ENCODE measurements around the gene SNRNP27. TPM values are rescaled to one million over a fixed set of nuclear protein-coding genes. Genes with fewer than 3 reads are reported as not detected.
A peak's percentile ranks its signal among the peaks of the same experiment; 100 is the strongest.
"Not testable (repeated sequence)": the region's sequence is repeated elsewhere in the genome, so short reads cannot be mapped to it uniquely, and the experiment has no call there.

The SNRNP27 gene
- total and polyA plus RNA-seq, 9 donors, result 62.6 to 73.9 (median 69.7) TPM

DNA sequence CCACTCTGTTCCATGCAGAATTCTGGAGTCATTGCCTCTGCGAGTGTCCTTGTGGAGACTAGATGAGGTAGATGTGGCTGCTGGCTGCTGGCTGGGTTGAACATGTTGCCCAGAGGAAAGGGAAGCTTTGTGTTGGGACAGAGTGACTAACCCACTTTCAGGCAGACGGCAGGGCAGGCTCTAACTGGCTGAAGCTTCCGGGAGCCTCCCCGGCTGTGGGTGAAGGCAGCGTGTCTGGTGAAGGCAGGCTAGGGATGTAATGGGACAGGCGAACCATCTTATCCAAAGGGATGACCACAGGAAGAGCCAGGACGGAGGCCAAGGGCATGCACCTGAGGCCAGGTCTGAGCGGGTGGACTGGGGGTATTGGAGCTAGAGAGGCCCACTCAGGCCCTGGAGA is 51.7 kb downstream of the SNRNP27 start:
- DNase-seq, result no peak
- WGBS (ENCODE audit: insufficient coverage), result 85% methylated on average over 8 of the region's 8 CpGs
- Histone ChIP-seq H3K27me3 (ENCODE audit: control insufficient read depth, insufficient read depth, low read length) (peaks cover 16% of the 10 kb centered on the region), H3K27ac (ENCODE audit: low read length) (no peak overlapping the region), H3K9me3 (replicated peaks; ENCODE audit: control insufficient read depth, low read depth, low read length) (no peaks in the 10 kb centered on the region), H3K4me1 (ENCODE audit: control insufficient read depth, insufficient read depth, low read length) (peaks cover 7% of the 10 kb centered on the region), H3K36me3 (ENCODE audit: control insufficient read depth, insufficient read depth, low read length) (peaks cover 10% of the 10 kb centered on the region), H3K4me3 (ENCODE audit: low read length) (no peak overlapping the region)

DNA sequence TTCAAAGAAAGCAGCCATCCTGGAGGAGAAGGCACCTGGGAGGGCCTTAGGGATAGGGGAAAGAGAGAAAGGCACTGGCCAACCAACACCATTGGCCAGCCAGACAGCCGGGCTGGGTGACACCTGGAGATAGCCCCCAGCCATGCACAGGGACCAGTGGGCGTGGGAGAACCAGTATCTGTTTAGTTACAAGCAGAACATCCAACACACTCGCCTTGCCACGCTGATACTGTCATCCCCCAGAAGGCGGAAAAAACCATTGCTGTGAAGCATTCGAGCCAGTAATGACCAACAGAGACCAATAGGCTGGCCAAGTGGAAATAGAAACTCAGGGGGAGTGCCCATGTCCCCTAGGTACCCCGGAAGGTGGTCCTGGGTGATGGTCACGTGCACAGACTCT is 52.2 kb downstream of the SNRNP27 start:
- H3K4me3 ChIP-seq (ENCODE audit: low read length), result no peak overlapping the region
- H3K27me3 ChIP-seq (ENCODE audit: control insufficient read depth, insufficient read depth, low read length), result peaks cover 16% of the 10 kb centered on the region
- WGBS (ENCODE audit: insufficient coverage), result 94% methylated on average over 5 of the region's 8 CpGs
- H3K4me1 ChIP-seq (ENCODE audit: control insufficient read depth, insufficient read depth, low read length), result peaks cover 7% of the 10 kb centered on the region
- no peak for DNase-seq
- H3K27ac ChIP-seq (ENCODE audit: low read length), result no peak overlapping the region
- no peaks in the 10 kb centered on the region for H3K9me3 ChIP-seq (replicated peaks; ENCODE audit: control insufficient read depth, low read depth, low read length)
- H3K36me3 ChIP-seq (ENCODE audit: control insufficient read depth, insufficient read depth, low read length), result peaks cover 7% of the 10 kb centered on the region

DNA sequence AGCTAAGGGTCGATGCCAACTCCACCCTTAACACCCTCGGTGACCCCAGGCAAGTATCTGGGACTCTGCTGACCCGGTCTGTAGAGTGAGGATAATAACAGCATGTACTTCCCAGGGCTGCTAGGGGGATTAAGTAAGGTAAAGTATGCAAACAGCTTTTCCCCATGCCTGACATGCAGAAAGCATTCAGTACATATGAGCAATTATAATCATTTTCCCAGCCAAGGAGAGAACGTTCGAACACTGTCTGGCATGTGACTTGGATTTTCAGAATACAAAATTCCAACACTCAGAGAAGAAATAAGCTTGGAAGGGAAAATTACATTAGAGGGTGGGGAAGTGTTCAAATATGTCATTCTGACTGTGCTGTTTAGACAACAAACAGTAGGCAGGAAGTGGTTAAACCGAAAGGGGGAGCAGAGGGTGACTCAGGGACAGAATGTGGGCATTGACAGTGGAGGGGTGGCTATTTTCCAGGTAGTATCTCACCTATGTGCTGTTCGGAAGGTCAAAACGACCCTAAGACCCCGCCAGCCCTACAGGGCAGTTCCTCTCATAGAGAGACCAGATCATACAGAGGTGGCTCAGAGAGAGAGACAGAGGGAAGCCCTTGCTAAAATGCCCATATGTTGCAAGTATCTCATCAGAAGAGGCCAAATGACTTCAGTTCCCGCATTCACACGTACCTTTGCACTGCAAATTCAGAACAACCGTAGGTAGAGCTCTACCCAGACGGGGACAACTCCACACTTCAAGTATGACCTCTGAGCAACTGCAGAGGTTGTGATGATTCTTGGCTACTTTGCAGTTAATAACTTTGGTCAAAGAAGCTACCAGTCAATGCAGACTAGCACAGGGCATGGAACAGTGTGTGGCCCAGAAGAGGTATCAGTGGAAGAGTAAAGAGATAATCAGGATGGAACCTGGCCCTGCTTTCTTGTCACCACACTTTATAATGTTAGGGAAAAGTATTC is 52.9 kb downstream of the SNRNP27 start:
- DNase-seq, result peak; percentile 27
- Histone ChIP-seq H3K4me3 (ENCODE audit: low read length) (no peak overlapping the region), H3K27ac (ENCODE audit: low read length) (no peak overlapping the region), H3K27me3 (ENCODE audit: control insufficient read depth, insufficient read depth, low read length) (peaks cover 16% of the 10 kb centered on the region), H3K9me3 (replicated peaks; ENCODE audit: control insufficient read depth, low read depth, low read length) (no peaks in the 10 kb centered on the region), H3K36me3 (ENCODE audit: control insufficient read depth, insufficient read depth, low read length) (peaks cover 7% of the 10 kb centered on the region), H3K4me1 (ENCODE audit: control insufficient read depth, insufficient read depth, low read length) (peaks cover 7% of the 10 kb centered on the region)
- 63% methylated on average over 1 of the region's 13 CpGs for WGBS (ENCODE audit: insufficient coverage)

DNA sequence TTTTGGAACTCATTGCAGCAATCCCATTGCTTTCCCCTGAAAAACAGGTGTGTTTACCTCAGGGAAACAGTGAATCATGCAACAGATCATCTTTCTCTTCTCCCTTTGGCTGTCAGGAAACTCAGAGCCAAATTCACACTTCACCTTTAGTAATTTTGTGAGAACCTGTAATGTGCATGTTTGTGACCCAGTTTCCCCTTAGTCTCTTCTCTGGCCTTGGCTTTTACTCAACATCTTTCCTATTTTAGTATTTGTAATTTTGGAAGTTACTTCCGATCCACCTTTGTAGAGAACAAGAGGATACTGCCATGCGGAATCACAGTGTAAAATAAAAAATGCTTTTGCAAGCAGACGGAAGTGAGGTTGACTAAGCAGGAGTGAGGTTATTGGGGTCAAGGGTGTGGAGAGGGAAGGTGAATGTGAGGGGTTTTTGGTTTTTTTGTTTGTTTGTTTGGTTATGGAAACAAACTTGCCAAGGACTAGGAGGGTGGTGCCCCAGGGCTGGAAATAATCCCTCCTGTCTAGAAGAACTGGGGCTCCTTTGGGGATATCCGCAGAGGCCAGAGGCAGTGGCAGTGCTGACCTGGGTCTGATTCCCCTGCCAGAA is 53.7 kb downstream of the SNRNP27 start:
- peaks cover 16% of the 10 kb centered on the region for H3K27me3 ChIP-seq (ENCODE audit: control insufficient read depth, insufficient read depth, low read length)
- H3K4me3 ChIP-seq (ENCODE audit: low read length), result no peak overlapping the region
- H3K36me3 ChIP-seq (ENCODE audit: control insufficient read depth, insufficient read depth, low read length), result peaks cover 7% of the 10 kb centered on the region
- 80% methylated on average over 1 of the region's 4 CpGs for WGBS (ENCODE audit: insufficient coverage)
- no peak overlapping the region for H3K27ac ChIP-seq (ENCODE audit: low read length)
- H3K9me3 ChIP-seq (replicated peaks; ENCODE audit: control insufficient read depth, low read depth, low read length), result no peaks in the 10 kb centered on the region
- H3K4me1 ChIP-seq (ENCODE audit: control insufficient read depth, insufficient read depth, low read length), result peaks cover 7% of the 10 kb centered on the region
- no peak for DNase-seq

- Histone ChIP-seq H3K27ac (ENCODE audit: low read length) (no peak overlapping the region), H3K36me3 (ENCODE audit: control insufficient read depth, insufficient read depth, low read length) (peaks cover 4% of the 10 kb centered on the region), H3K4me3 (ENCODE audit: low read length) (no peak overlapping the region), H3K9me3 (replicated peaks; ENCODE audit: control insufficient read depth, low read depth, low read length) (no peaks in the 10 kb centered on the region), H3K4me1 (ENCODE audit: control insufficient read depth, insufficient read depth, low read length) (peaks cover 7% of the 10 kb centered on the region), H3K27me3 (ENCODE audit: control insufficient read depth, insufficient read depth, low read length) (peaks cover 16% of the 10 kb centered on the region)
- WGBS (ENCODE audit: insufficient coverage), result 29% methylated on average over 30 of the region's 35 CpGs
- no peak for DNase-seq
Observed at GRCh38 chr2:69948032-69948962, 54.5 kb downstream of the SNRNP27 start.

DNA sequence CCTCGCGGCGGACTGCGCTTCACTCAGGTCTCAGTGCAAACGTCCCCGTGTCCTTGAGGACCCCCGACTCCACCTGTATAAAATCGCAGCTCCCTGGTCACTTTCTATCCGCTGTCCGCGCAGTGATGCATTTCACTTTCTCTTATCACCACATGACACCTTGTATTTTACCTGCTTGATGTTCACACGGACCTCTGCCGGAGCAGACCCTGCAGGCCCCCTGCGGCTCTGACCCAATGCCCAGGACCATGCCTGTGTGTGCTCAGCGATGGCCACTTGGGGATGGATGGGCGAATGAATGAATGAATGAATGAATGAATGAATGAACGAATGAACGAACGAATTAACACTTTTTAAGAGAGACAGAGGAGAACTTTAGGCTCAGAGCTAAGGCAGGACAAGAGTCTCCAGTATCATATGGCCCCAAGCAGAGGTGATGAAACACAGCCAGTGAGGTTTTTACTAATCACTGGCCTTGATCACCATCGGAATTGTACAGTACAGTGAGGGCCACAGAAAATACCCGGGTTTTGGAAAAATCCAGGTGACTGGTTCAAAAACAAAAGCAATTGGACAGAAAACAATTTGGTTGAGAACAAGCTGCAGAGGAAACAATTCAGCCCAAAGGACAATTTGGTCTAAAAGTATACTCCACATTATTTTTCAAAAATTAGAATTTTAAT is 55.3 kb downstream of the SNRNP27 start:
- peaks cover 16% of the 10 kb centered on the region for H3K27me3 ChIP-seq (ENCODE audit: control insufficient read depth, insufficient read depth, low read length)
- DNase-seq, result no peak
- no peak overlapping the region for H3K27ac ChIP-seq (ENCODE audit: low read length)
- no peak overlapping the region for H3K4me3 ChIP-seq (ENCODE audit: low read length)
- peaks cover 7% of the 10 kb centered on the region for H3K4me1 ChIP-seq (ENCODE audit: control insufficient read depth, insufficient read depth, low read length)
- no peaks in the 10 kb centered on the region for H3K36me3 ChIP-seq (ENCODE audit: control insufficient read depth, insufficient read depth, low read length)
- 59% methylated on average over 19 of the region's 21 CpGs for WGBS (ENCODE audit: insufficient coverage)
- H3K9me3 ChIP-seq (replicated peaks; ENCODE audit: control insufficient read depth, low read depth, low read length), result no peaks in the 10 kb centered on the region

DNA sequence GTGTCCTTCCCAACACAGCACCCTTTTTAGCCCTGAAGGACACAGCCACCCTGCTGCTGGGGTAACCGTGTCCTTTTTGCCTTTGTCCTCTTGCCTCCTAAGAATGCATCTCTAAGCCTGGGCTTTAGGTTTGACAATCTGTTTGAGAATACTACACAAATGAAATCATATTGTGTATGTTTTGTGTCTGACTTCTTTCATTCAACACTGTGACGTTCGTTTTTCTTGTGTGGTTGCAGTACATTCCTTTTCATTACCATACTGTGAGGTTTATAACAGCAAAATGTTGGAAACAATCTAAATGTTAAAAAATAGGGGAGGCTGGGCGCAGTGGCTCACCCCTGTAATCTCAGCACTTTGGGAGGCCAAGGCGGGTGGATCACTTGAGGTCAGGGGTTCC is 56.5 kb downstream of the SNRNP27 start:
- Histone ChIP-seq H3K27me3 (ENCODE audit: control insufficient read depth, insufficient read depth, low read length) (peaks cover 16% of the 10 kb centered on the region), H3K4me3 (ENCODE audit: low read length) (no peak overlapping the region), H3K4me1 (ENCODE audit: control insufficient read depth, insufficient read depth, low read length) (peaks cover 7% of the 10 kb centered on the region), H3K9me3 (replicated peaks; ENCODE audit: control insufficient read depth, low read depth, low read length) (no peaks in the 10 kb centered on the region), H3K36me3 (ENCODE audit: control insufficient read depth, insufficient read depth, low read length) (no peaks in the 10 kb centered on the region), H3K27ac (ENCODE audit: low read length) (no peak overlapping the region)
- WGBS (ENCODE audit: insufficient coverage), result no CpG with 5 or more reads among the region's 5 CpGs
- no peak for DNase-seq

DNA sequence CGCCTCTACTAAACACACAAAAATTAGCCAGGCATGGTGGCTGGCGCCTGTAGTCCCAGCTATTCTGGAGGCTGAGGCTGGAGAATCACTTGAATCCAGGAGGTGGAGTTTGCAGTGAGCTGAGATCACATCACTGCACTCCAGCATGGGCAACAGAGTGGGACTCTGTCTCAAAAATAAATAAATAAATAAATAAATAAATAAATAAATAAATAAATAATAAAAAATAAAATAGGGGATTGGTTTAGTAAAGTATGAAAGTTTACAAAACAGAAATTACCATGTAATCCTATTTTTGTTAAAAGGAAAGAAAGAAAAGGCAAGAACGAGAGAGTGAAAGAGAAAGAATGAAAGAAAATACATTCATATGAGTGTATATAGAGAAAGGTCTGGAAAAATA is 56.9 kb downstream of the SNRNP27 start:
- no CpG with 5 or more reads among the region's 3 CpGs for WGBS (ENCODE audit: insufficient coverage)
- H3K4me1 ChIP-seq (ENCODE audit: control insufficient read depth, insufficient read depth, low read length); H3K27ac ChIP-seq (ENCODE audit: low read length); H3K9me3 ChIP-seq (replicated peaks; ENCODE audit: control insufficient read depth, low read depth, low read length); H3K4me3 ChIP-seq (ENCODE audit: low read length); DNase-seq; H3K36me3 ChIP-seq (ENCODE audit: control insufficient read depth, insufficient read depth, low read length): not testable (repeated sequence)
- H3K27me3 ChIP-seq (ENCODE audit: control insufficient read depth, insufficient read depth, low read length), result peaks cover 16% of the 10 kb centered on the region

- H3K9me3 ChIP-seq (replicated peaks; ENCODE audit: control insufficient read depth, low read depth, low read length), result no peaks in the 10 kb centered on the region
- H3K4me1 ChIP-seq (ENCODE audit: control insufficient read depth, insufficient read depth, low read length), result peaks cover 7% of the 10 kb centered on the region
- H3K36me3 ChIP-seq (ENCODE audit: control insufficient read depth, insufficient read depth, low read length), result no peaks in the 10 kb centered on the region
- WGBS (ENCODE audit: insufficient coverage), result 72% methylated on average over 4 of the region's 6 CpGs
- DNase-seq, result no peak
- peaks cover 18% of the 10 kb centered on the region for H3K27me3 ChIP-seq (ENCODE audit: control insufficient read depth, insufficient read depth, low read length)
- H3K27ac ChIP-seq (ENCODE audit: low read length), result no peak overlapping the region
- no peak overlapping the region for H3K4me3 ChIP-seq (ENCODE audit: low read length)
Observed at GRCh38 chr2:69952336-69953115, 58.8 kb downstream of the SNRNP27 start.
